B cell (primary cell): Measurements from ENCODE around the gene BEGAIN. TPM values are rescaled to one million over a fixed set of nuclear protein-coding genes. Genes with fewer than 3 reads are reported as not detected.

Experiments
- ATAC-seq: fragments of 200-7000 bp; cut with Tn5 transposase; one replicate; pipeline ENCODE4 v1.10.0; 2021; ENCODE audit warnings: low read depth, mild to moderate bottlenecking, moderate number of reproducible peaks, moderate library complexity
- CTCF ChIA-PET: fragments of 350-600 bp; sonication (Branson Sonifier 250); formaldehyde crosslinking; loops from one replicate; lab custom pipeline; 2021; ENCODE audit warnings: antibody characterized with exemption, inconsistent platforms; lab: Charles Lee
- POLR2A ChIA-PET: fragments of 350-600 bp; sonication (Branson Sonifier 250); formaldehyde crosslinking; loops from one replicate; lab custom pipeline; 2021; ENCODE audit warnings: antibody characterized with exemption; lab: Charles Lee
- DNase-seq: peaks from one replicate; pipeline ENCODE4 v3.0.0; 2013
- H2AFZ ChIP-seq: 2 replicates; pipeline ENCODE4 v1.6.1; 2012; ENCODE audit warnings: mild to moderate bottlenecking, low read depth, low read length; ENCODE audit not compliant: insufficient read depth, poor library complexity, severe bottlenecking
- H3K27ac ChIP-seq, 2 donors: 1 replicate in 1 of 2; 2 replicates in 1 of 2; pipeline ENCODE4 v1.5.1; 2012 to 2013; ENCODE audit warnings: low read length in 2 of 2, mild to moderate bottlenecking in 2 of 2, moderate library complexity in 1 of 2
- H3K27me3 ChIP-seq, 4 experiments: fragments of 200-600 bp in 1 of 4; sonication (generic) in 1 of 4; replicated peaks in 1 of 4; 1 replicate in 2 of 4; 2 replicates in 2 of 4; pipeline versions ENCODE4 v1.6.1 to v1.7.0; 2013 to 2016; ENCODE audit warnings: low read length in 3 of 4, mild to moderate bottlenecking in 2 of 4, mixed read lengths in 1 of 4, moderate library complexity in 1 of 4; ENCODE audit not compliant: insufficient read depth in 4 of 4, control insufficient read depth in 3 of 4; ENCODE audit errors: control extremely low read depth in 1 of 4
- H3K36me3 ChIP-seq, 2 experiments: replicated peaks in 1 of 2; 1 replicate in 1 of 2; 2 replicates in 1 of 2; pipeline versions ENCODE4 v1.6.1 to v1.7.1; 2013; ENCODE audit warnings: low read length in 1 of 2; ENCODE audit not compliant: insufficient read depth in 2 of 2, control insufficient read depth in 1 of 2; ENCODE audit errors: control extremely low read depth in 1 of 2, extremely low read depth in 1 of 2
- H3K4me1 ChIP-seq, 2 donors: fragments of 200-600 bp in 1 of 2; sonication (generic) in 1 of 2; 1 replicate in 1 of 2; 2 replicates in 1 of 2; pipeline versions ENCODE4 v1.5.1 to v1.6.1; 2013 to 2017; ENCODE audit warnings: low read length in 2 of 2; ENCODE audit not compliant: control insufficient read depth in 2 of 2, insufficient read depth in 2 of 2
- H3K4me2 ChIP-seq: replicated peaks from 2 replicates; pipeline ENCODE3; 2012; ENCODE audit warnings: mild to moderate bottlenecking, low read depth, low read length; ENCODE audit not compliant: poor library complexity, severe bottlenecking
- H3K4me3 ChIP-seq, 5 experiments: fragments of 200-600 bp in 1 of 5; sonication (generic) in 1 of 5; 1 replicate in 3 of 5; 2 replicates in 2 of 5; pipeline versions ENCODE4 v1.5.1 to v1.7.0; 2011 to 2016; ENCODE audit warnings: low read length in 4 of 5, mild to moderate bottlenecking in 4 of 5, low read depth in 2 of 5, control low read depth in 1 of 5, moderate library complexity in 1 of 5; ENCODE audit not compliant: insufficient read depth in 1 of 5; ENCODE audit errors: control extremely low read depth in 1 of 5, extremely low read depth in 1 of 5
- H3K79me2 ChIP-seq: fragments of 200-600 bp; sonication (generic); one replicate; pipeline ENCODE4 v1.6.0; 2016; ENCODE audit warnings: low read length; ENCODE audit not compliant: control insufficient read depth, insufficient read depth
- H3K9ac ChIP-seq: fragments of 200-600 bp; sonication (generic); 2 replicates; pipeline ENCODE4 v1.6.1; 2017; ENCODE audit warnings: mild to moderate bottlenecking, low read length, moderate library complexity
- H3K9me3 ChIP-seq, 3 donors: one replicate each; pipeline versions ENCODE4 v1.6.1 to v1.7.1; 2013; ENCODE audit warnings: low read length in 2 of 3; ENCODE audit not compliant: control insufficient read depth in 2 of 3, insufficient read depth in 1 of 3; ENCODE audit errors: control extremely low read depth in 1 of 3
- H4K20me1 ChIP-seq: 2 replicates; pipeline ENCODE4 v1.6.0; 2012; ENCODE audit warnings: mild to moderate bottlenecking, low read length; ENCODE audit not compliant: insufficient read depth, control insufficient read depth, poor library complexity, severe bottlenecking
- H3K27ac Mint-ChIP-seq: one replicate; pipeline ENCODE4 v1.8.0; 2021; ENCODE audit warnings: mixed read lengths
- H3K27me3 Mint-ChIP-seq: one replicate; pipeline ENCODE4 v1.8.0; 2021; ENCODE audit warnings: mixed read lengths
- H3K4me1 Mint-ChIP-seq: one replicate; pipeline ENCODE4 v1.8.0; 2021; ENCODE audit warnings: mixed read lengths
- H3K4me3 Mint-ChIP-seq: one replicate; pipeline ENCODE4 v1.8.0; 2021; ENCODE audit warnings: mixed read lengths
- H3K9me3 Mint-ChIP-seq: one replicate; pipeline ENCODE4 v1.8.0; 2022; ENCODE audit warnings: mixed read lengths; ENCODE audit not compliant: insufficient read depth
- EZH2 ChIP-seq: IDR thresholded peaks from 2 replicates; pipeline ENCODE4 v1.6.1; 2012; ENCODE audit warnings: borderline replicate concordance, low read depth, mild to moderate bottlenecking, moderate library complexity, low read length; ENCODE audit not compliant: insufficient read depth, poor library complexity, severe bottlenecking
- WGBS: methylation state at CpG from one replicate; pipeline ENCODE4 v1.1.5; 2013; ENCODE audit warnings: missing lambda C conversion rate; ENCODE audit not compliant: insufficient coverage; 5-methylcytosine and 5-hydroxymethylcytosine counted together
- intact Hi-C: fragments of 100-400 bp; cut with micrococcal nuclease; formaldehyde crosslinking; loops from one replicate; pipeline ENCODE4 v1.10.0; 2022
- polyA plus RNA-seq: library from polyadenylated mRNA; depleted of rRNA; stranded (reverse); fragments of >200 nt; gene quantifications from 2 replicates; pipeline ENCODE4 v1.2.3, GENCODE V29; 2012
- total RNA-seq, 2 donors: library from RNA; stranded (reverse); fragments of 120-200 nt in 1 of 2; gene quantifications; 1 replicate in 1 of 2; 2 replicates in 1 of 2; pipeline versions ENCODE4 v1.2.3 to v1.2.4, GENCODE V29; 2013 to 2022
- TF ChIP-seq, protein P1 (sequence below): fragments of 200-600 bp; IDR thresholded peaks from one replicate; pipeline ENCODE4 v1.8.0; 2022; ENCODE audit warnings: antibody characterized with exemption, mild to moderate bottlenecking

Gene BEGAIN
- total and polyA plus RNA-seq, 2 donors (not counting 1 experiment from before 2014, with no cell fraction given), result 4.9 TPM; not detected in 1

DNA sequence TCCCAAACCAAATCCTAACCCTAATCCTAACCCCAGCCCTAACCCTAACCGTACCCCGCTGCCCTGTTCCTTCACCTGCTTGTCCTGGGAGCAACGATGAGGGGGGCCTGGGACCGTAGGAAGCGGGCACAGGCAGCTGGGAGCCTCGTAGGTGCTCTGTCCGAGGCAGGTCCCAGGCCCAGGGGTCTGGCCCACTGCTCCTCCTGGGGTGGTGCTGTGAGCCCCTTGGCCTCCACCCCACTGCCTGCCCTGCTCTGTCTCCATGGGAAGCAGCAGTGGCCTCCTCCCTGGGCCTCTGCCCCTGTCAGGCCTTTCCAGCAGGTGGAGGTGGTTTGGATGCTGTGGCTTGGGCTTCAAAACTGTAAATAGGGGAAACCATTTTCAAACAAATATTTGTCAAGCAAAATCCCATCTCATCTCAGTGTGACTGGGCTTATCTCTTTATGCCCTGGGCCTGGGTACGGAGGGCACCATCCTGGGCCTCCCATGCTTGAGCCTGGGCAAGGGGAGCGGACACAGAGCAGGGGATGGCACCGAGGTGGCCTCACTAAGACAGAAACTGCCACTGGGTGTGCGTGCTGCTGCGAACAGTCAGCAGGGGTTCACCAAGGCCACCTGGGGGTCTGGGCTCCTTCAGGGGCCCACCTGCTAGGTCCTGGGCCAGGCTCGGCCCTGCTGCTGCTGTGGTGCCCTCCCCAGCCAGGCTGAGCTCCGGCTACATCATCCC lies 3.7 kb upstream of the BEGAIN start:
- Mint-ChIP-seq H3K4me1 (peaks cover 8% of the 10 kb centered on the region), H3K4me3 (no peak overlapping the region), H3K27me3 (peaks cover 31% of the 10 kb centered on the region), H3K27ac (no peak overlapping the region), H3K9me3 (no peaks in the 10 kb centered on the region)
- no peak overlapping the region for H3K9ac ChIP-seq
- no peaks in the 10 kb centered on the region for H4K20me1 ChIP-seq
- H3K27ac ChIP-seq, result no peak overlapping the region
- H3K4me1 ChIP-seq, result peaks cover 0 to 7% of the 10 kb centered on the region in 2 donors
- peaks cover 0 to 23% (median 6%) of the 10 kb centered on the region in 4 experiments for H3K27me3 ChIP-seq
- H2AFZ ChIP-seq, result no peak overlapping the region
- H3K36me3 ChIP-seq, result no peaks in the 10 kb centered on the region
- ATAC-seq (no peak), DNase-seq (no peak)
- no peaks in the 10 kb centered on the region for H3K79me2 ChIP-seq
- ChIA-PET POLR2A (no interaction called here), CTCF (no interaction called here)
- H3K4me3 ChIP-seq, result no peak overlapping the region
- H3K9me3 ChIP-seq, result peaks cover 0 to 3% (median 0%) of the 10 kb centered on the region in 3 donors
- intact Hi-C loops, result no loop called here
- TF ChIP-seq EZH2, result no peak
- TF ChIP-seq, protein P1, sequence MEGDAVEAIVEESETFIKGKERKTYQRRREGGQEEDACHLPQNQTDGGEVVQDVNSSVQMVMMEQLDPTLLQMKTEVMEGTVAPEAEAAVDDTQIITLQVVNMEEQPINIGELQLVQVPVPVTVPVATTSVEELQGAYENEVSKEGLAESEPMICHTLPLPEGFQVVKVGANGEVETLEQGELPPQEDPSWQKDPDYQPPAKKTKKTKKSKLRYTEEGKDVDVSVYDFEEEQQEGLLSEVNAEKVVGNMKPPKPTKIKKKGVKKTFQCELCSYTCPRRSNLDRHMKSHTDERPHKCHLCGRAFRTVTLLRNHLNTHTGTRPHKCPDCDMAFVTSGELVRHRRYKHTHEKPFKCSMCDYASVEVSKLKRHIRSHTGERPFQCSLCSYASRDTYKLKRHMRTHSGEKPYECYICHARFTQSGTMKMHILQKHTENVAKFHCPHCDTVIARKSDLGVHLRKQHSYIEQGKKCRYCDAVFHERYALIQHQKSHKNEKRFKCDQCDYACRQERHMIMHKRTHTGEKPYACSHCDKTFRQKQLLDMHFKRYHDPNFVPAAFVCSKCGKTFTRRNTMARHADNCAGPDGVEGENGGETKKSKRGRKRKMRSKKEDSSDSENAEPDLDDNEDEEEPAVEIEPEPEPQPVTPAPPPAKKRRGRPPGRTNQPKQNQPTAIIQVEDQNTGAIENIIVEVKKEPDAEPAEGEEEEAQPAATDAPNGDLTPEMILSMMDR, result no peak
- H3K4me2 ChIP-seq, result no peak overlapping the region
- WGBS, result 90% methylated on average over 14 of the region's 14 CpGs

DNA sequence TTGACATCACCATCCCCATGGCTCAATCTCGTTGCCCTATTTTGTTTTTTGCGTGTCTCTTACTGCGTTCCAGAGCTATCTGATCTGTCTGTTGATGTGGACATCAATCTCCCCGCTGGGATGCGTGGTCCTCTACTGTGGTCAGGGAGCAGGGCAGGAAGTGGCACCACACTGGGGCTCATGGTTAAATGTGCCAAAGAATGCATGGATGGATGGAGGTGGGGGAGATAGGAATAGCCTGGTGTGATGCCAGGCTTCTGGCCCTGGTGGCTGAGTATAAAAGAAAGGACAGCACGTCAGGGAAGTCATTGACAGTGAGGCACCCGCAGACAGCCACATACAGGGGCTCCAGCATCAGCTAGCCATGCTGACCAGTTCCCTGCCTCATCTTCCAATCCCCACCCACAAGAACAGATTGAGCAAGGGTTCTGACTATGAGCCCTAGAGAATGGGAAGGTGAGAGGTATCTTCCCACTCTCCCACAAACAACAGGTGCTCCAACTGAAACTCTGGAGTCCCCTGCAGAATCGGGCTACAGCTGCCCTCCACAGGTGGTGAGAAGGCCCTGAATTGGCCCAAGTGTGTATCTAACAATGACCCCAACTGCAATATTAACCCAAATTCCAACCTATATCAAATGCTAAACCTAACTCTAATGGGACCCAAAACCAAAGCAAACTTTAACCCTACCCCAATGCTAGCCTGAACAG lies 2.7 kb upstream of the BEGAIN start:
- Histone ChIP-seq H2AFZ (no peak overlapping the region), H4K20me1 (no peaks in the 10 kb centered on the region), H3K4me1 (peaks cover 0 to 7% of the 10 kb centered on the region in 2 donors), H3K9me3 (peaks cover 0 to 6% (median 0%) of the 10 kb centered on the region in 3 donors), H3K27me3 (peaks cover 0 to 29% (median 6%) of the 10 kb centered on the region in 4 experiments), H3K79me2 (no peaks in the 10 kb centered on the region), H3K4me3 (no peak overlapping the region), H3K36me3 (no peaks in the 10 kb centered on the region), H3K4me2 (no peak overlapping the region), H3K9ac (no peak overlapping the region), H3K27ac (no peak overlapping the region)
- TF ChIP-seq, protein P1, result no peak
- TF ChIP-seq EZH2, result no peak
- ChIA-PET CTCF (no interaction called here), POLR2A (no interaction called here)
- Mint-ChIP-seq H3K4me1 (peaks cover 9% of the 10 kb centered on the region), H3K27me3 (peaks cover 35% of the 10 kb centered on the region), H3K27ac (no peak overlapping the region), H3K4me3 (no peak overlapping the region), H3K9me3 (no peaks in the 10 kb centered on the region)
- intact Hi-C loops, result no loop called here
- WGBS, result 92% methylated on average over 7 of the region's 8 CpGs
- ATAC-seq, result no peak
- DNase-seq, result no peak
